ENCODE measurements around the gene SLC52A1. TPM values are rescaled to one million over a fixed set of nuclear protein-coding genes. Genes with fewer than 3 reads are reported as not detected.
A peak's percentile ranks its signal among the peaks of the same experiment; 100 is the strongest.

SLC52A1 gene
- total and polyA plus RNA-seq, 2 of the 13 experiments (the other 11 are each of a cell fraction or from before 2014, with no cell fraction given), result 0.03 to 0.13 TPM

GRCh38 chr17:4997302-4998026 is 37.8 kb downstream of the SLC52A1 start, which contains the start of the genes INCA1 and KIF1C (continued):
- TF ChIP-seq, protein P1, sequence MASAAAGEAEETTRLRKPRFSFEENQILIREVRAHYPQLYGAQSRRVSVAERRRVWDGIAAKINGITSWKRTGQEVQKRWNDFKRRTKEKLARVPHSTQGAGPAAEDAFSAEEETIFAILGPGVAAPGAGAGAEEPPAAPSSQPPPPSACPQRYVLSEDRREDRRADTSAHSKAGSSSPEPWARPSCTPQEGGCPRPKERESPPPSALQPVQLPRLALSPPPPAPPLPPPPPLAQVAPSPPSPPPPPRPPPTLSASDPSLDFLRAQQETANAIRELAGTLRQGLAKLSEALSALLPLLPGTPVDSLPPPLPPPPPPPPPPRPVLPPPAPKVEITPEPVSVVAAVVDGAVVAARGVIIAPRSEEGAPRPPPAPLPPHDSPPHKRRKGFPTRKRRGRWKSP (CRISPR knock-in tag; IDR thresholded peaks at IDR 0.05), result peak; percentile 24; the same call in 1 of the 2 replicates
- TF ChIP-seq, protein P2, sequence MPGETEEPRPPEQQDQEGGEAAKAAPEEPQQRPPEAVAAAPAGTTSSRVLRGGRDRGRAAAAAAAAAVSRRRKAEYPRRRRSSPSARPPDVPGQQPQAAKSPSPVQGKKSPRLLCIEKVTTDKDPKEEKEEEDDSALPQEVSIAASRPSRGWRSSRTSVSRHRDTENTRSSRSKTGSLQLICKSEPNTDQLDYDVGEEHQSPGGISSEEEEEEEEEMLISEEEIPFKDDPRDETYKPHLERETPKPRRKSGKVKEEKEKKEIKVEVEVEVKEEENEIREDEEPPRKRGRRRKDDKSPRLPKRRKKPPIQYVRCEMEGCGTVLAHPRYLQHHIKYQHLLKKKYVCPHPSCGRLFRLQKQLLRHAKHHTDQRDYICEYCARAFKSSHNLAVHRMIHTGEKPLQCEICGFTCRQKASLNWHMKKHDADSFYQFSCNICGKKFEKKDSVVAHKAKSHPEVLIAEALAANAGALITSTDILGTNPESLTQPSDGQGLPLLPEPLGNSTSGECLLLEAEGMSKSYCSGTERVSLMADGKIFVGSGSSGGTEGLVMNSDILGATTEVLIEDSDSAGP (CRISPR knock-in tag; IDR thresholded peaks at IDR 0.05; ENCODE audit: borderline replicate concordance), result peak; percentile 98
- no peak for TF ChIP-seq DPF2 (CRISPR knock-in tag; IDR thresholded peaks at IDR 0.05; ENCODE audit: borderline replicate concordance, low read depth)
- TF ChIP-seq ZNF713 (CRISPR knock-in tag; IDR thresholded peaks at IDR 0.05), result no peak
- no peak for TF ChIP-seq TEF (CRISPR knock-in tag; IDR thresholded peaks at IDR 0.05)
- TF ChIP-seq MED13 (CRISPR knock-in tag; IDR thresholded peaks at IDR 0.05), result no peak
- TF ChIP-seq THAP7 (CRISPR knock-in tag; IDR thresholded peaks at IDR 0.05), result peak; percentile 76; the same call in 1 of the 2 replicates
- peak; percentile 14; the same call in 1 of the 2 replicates for TF ChIP-seq MIXL1 (CRISPR knock-in tag; IDR thresholded peaks at IDR 0.05)
- peak; percentile 49; the same call in 1 of the 2 replicates for TF ChIP-seq ARNTL (CRISPR knock-in tag; IDR thresholded peaks at IDR 0.05)
- no peak for TF ChIP-seq ZNF543 (CRISPR knock-in tag; IDR thresholded peaks at IDR 0.05)
- no peak for TF ChIP-seq EEA1 (CRISPR knock-in tag; IDR thresholded peaks at IDR 0.05; ENCODE audit: borderline replicate concordance)
- no peak for TF ChIP-seq MTA3 (CRISPR knock-in tag; IDR thresholded peaks at IDR 0.05)
- 0 out of 2 replicates have a peak, but pooled peaks have one; percentile 55 for TF ChIP-seq ZHX1 (CRISPR knock-in tag; IDR thresholded peaks at IDR 0.05; ENCODE audit: low read depth)
- peak; percentile 67; the same call in 1 of the 2 replicates for TF ChIP-seq SAFB2 (CRISPR knock-in tag; IDR thresholded peaks at IDR 0.05; ENCODE audit: borderline replicate concordance, low read depth)
- 0 out of 2 replicates have a peak, but pooled peaks have one; percentile 66 for TF ChIP-seq SRY (CRISPR knock-in tag; IDR thresholded peaks at IDR 0.05)
- no peak for TF ChIP-seq MAF1 (CRISPR knock-in tag; IDR thresholded peaks at IDR 0.05; ENCODE audit: borderline replicate concordance)
- TF ChIP-seq, protein P3, sequence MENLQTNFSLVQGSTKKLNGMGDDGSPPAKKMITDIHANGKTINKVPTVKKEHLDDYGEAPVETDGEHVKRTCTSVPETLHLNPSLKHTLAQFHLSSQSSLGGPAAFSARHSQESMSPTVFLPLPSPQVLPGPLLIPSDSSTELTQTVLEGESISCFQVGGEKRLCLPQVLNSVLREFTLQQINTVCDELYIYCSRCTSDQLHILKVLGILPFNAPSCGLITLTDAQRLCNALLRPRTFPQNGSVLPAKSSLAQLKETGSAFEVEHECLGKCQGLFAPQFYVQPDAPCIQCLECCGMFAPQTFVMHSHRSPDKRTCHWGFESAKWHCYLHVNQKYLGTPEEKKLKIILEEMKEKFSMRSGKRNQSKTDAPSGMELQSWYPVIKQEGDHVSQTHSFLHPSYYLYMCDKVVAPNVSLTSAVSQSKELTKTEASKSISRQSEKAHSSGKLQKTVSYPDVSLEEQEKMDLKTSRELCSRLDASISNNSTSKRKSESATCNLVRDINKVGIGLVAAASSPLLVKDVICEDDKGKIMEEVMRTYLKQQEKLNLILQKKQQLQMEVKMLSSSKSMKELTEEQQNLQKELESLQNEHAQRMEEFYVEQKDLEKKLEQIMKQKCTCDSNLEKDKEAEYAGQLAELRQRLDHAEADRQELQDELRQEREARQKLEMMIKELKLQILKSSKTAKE (CRISPR knock-in tag; IDR thresholded peaks at IDR 0.05; ENCODE audit: borderline replicate concordance), result no peak
- TF ChIP-seq CBX2 (IDR thresholded peaks at IDR 0.05; ENCODE audit: low read depth, low read length), result no peak
- TF ChIP-seq CBX2 (CRISPR knock-in tag; IDR thresholded peaks at IDR 0.05; ENCODE audit: low read depth), result no peak
- no peak for TF ChIP-seq ZBTB1 (CRISPR knock-in tag; IDR thresholded peaks at IDR 0.05; ENCODE audit: borderline replicate concordance)

Data from HepG2 (cell line).